ENCODE measurements around the gene SLIT1.

The SLIT1 gene

DNA sequence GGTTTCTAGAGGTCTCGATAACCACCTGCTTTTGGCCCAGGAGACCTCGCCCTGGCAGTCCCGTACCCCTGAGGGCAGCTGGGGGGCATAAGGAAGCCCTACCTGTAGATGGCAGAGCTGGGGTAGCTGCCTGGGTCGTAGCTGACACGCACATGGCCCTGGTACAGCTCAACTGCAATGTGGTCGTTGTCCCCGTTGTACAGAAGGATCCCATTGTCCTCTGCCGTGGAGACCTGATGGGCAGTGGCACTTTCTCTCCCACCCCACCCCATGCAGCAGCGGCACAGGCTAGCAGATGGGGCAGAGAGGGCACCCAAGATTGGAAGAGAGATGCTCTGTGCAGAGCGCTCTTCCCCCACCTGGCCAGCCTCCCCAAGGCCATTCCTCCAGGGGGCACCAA is 181.2 kb downstream of the SLIT1 start:
- Histone ChIP-seq H3K9me3 (ENCODE audit: insufficient read depth, low read length) (peaks cover 15% of the 10 kb centered on the region; the same call in 1 of the 2 replicates), H3K9ac (ENCODE audit: low read length) (no peak overlapping the region), H2AFZ (ENCODE audit: low read depth, low read length, severe bottlenecking) (no peak overlapping the region), H3K27me3 (ENCODE audit: low read length) (no peaks in the 10 kb centered on the region), H3K79me2 (ENCODE audit: insufficient read depth, low read length) (no peaks in the 10 kb centered on the region), H4K20me1 (ENCODE audit: low read depth, low read length) (no peaks in the 10 kb centered on the region), H3F3A (ENCODE audit: insufficient read depth) (no peaks in the 10 kb centered on the region), H3K27ac (ENCODE audit: low read depth, low read length) (no peak overlapping the region), H3K4me2 (ENCODE audit: low read depth, low read length, poor library complexity, severe bottlenecking) (no peak overlapping the region), H3K9me2 (replicated peaks; ENCODE audit: insufficient read depth, low read length) (no peaks in the 10 kb centered on the region), H3K4me3 (ENCODE audit: insufficient read depth, low read length, poor library complexity, severe bottlenecking) (no peak overlapping the region), H3K36me3 (ENCODE audit: low read length) (0 out of 2 replicates have a peak, but pooled peaks cover 6% of the 10 kb centered on the region)
- no peak for TF ChIP-seq EZH2phosphoT487 (conservative IDR thresholded peaks at IDR 0.05; ENCODE audit: low read length)
- no peak for TF ChIP-seq CTCF (IDR thresholded peaks at IDR 0.05; ENCODE audit: insufficient read depth, low read length, poor library complexity, severe bottlenecking)

- Histone ChIP-seq H3K9me2 (replicated peaks; ENCODE audit: insufficient read depth, low read length) (no peaks in the 10 kb centered on the region), H3K79me2 (ENCODE audit: insufficient read depth, low read length) (no peaks in the 10 kb centered on the region), H3K4me3 (ENCODE audit: insufficient read depth, low read length, poor library complexity, severe bottlenecking) (no peak overlapping the region), H4K20me1 (ENCODE audit: low read depth, low read length) (no peaks in the 10 kb centered on the region), H3K27ac (ENCODE audit: low read depth, low read length) (no peak overlapping the region), H3K27me3 (ENCODE audit: low read length) (no peaks in the 10 kb centered on the region), H3K4me2 (ENCODE audit: low read depth, low read length, poor library complexity, severe bottlenecking) (no peak overlapping the region), H2AFZ (ENCODE audit: low read depth, low read length, severe bottlenecking) (no peak overlapping the region), H3F3A (ENCODE audit: insufficient read depth) (no peaks in the 10 kb centered on the region), H3K36me3 (ENCODE audit: low read length) (0 out of 2 replicates have a peak, but pooled peaks cover 6% of the 10 kb centered on the region), H3K9me3 (ENCODE audit: insufficient read depth, low read length) (peaks cover 15% of the 10 kb centered on the region; the same call in 1 of the 2 replicates), H3K9ac (ENCODE audit: low read length) (no peak overlapping the region)
- TF ChIP-seq EZH2phosphoT487 (conservative IDR thresholded peaks at IDR 0.05; ENCODE audit: low read length): no peak
- TF ChIP-seq CTCF (IDR thresholded peaks at IDR 0.05; ENCODE audit: insufficient read depth, low read length, poor library complexity, severe bottlenecking): no peak
Measured at GRCh38 chr10:97003804-97004201, 182.0 kb downstream of the SLIT1 start.

GRCh38 chr10:97003151-97003803 is 182.5 kb downstream of the SLIT1 start:
- Histone ChIP-seq H3K79me2 (ENCODE audit: insufficient read depth, low read length) (no peaks in the 10 kb centered on the region), H3K9me3 (ENCODE audit: insufficient read depth, low read length) (peaks cover 15% of the 10 kb centered on the region; the same call in 1 of the 2 replicates), H3K27ac (ENCODE audit: low read depth, low read length) (no peak overlapping the region), H3K9ac (ENCODE audit: low read length) (no peak overlapping the region), H3K4me2 (ENCODE audit: low read depth, low read length, poor library complexity, severe bottlenecking) (no peak overlapping the region), H3K4me3 (ENCODE audit: insufficient read depth, low read length, poor library complexity, severe bottlenecking) (no peak overlapping the region), H4K20me1 (ENCODE audit: low read depth, low read length) (no peaks in the 10 kb centered on the region), H3K36me3 (ENCODE audit: low read length) (0 out of 2 replicates have a peak, but pooled peaks cover 6% of the 10 kb centered on the region), H3K27me3 (ENCODE audit: low read length) (no peaks in the 10 kb centered on the region), H2AFZ (ENCODE audit: low read depth, low read length, severe bottlenecking) (no peak overlapping the region), H3K9me2 (replicated peaks; ENCODE audit: insufficient read depth, low read length) (no peaks in the 10 kb centered on the region), H3F3A (ENCODE audit: insufficient read depth) (no peaks in the 10 kb centered on the region)
- TF ChIP-seq CTCF (IDR thresholded peaks at IDR 0.05; ENCODE audit: insufficient read depth, low read length, poor library complexity, severe bottlenecking) (no peak), EZH2phosphoT487 (conservative IDR thresholded peaks at IDR 0.05; ENCODE audit: low read length) (no peak)

Data from SU-DHL-6 (cell line).